Germinal center (tissue), 1 donor: ENCODE data around the gene SLC7A4.
"Not testable (repeated sequence)": the region's sequence is repeated elsewhere in the genome, so short reads cannot be mapped to it uniquely, and the experiment has no call there.

ENCODE experiments used
- DNase-seq: peaks from one replicate; pipeline ENCODE4 v3.0.0; 2012; ENCODE audit warnings: mixed read lengths, low spot score

SLC7A4 gene

GRCh38 chr22:21064917-21065864 is 32.8 kb upstream of the SLC7A4 start:
- DNase-seq = no peak

- DNase-seq = not testable (repeated sequence)
These were observed 32.1 kb upstream of the SLC7A4 start for GRCh38 chr22:21064425-21064824.

DNA sequence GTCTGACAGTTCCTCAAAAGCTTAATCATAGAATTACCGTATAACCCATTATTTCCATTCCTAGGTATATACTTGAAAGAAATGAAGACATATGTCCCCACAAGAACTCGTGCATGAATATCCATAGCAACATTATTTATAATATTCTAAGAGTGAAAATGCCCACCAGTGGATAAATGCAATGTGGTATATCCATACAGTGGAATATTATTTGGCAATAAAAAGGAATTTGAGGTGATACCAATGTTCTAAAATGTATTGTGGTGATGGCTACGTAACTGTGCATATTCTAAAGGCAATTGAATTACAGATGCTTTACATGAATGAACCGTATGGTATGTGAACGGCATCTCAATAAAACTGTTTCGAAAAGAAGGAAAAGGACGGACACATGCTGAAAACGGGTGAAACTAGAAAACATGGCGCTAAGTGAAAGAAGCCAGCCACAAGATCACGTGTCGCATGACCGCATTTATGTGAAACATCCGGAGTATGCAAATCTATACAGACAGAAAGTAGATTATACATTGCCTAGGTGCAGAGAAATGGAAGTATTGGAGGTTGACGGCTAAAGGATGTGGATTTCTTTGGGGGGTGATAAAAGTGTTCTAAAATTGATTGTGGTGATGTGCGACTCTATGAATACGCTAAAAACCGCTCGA is 29.4 kb upstream of the SLC7A4 start:
- not testable (repeated sequence) for DNase-seq

GRCh38 chr22:21060363-21060762 is 28.0 kb upstream of the SLC7A4 start:
- DNase-seq = not testable (repeated sequence)

GRCh38 chr22:21055880-21056319 is 23.5 kb upstream of the SLC7A4 start:
- no peak for DNase-seq

GRCh38 chr22:21055564-21055834 is 23.1 kb upstream of the SLC7A4 start:
- no peak for DNase-seq

DNA sequence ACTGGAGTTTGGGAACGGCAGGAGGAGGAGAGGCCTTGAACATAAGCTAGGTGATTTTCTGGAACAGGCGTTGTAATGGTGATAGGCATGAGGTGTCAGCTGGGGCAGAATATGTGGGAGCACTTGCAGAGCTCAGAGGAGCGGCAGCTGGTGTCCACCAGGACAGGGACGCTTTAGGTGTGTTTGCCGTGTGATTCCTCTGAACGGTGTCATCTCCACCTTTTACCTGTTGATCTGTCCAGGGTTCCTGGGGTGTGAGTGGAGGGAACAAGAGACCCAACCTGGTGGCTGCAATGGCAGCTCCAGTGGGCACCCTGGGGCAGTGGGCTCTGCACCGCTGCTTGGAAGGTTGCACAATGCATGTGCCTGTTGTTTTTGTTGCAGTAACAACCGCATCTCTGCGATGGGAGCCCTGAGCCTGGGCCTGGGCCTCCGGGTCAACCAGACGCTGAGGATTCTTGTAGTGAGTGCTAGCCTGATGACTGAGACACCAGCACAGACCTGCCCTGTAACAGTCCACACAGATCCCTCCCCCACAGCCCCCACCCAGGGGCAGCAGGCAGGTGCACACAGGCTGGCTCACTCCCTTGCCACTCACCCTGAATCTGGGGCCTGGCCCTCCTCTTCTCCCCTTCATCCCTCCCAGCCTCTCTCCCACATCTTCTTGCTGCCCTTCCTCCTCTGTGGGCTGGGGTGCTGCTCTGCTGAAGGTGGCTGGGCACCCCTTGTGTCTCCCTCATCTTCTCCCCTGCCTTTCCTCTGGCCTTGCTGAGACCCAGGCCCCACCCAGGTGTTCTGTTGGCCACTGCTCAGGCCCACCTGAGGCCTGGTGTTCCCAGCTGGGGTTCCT is 22.6 kb upstream of the SLC7A4 start:
- DNase-seq = no peak

DNA sequence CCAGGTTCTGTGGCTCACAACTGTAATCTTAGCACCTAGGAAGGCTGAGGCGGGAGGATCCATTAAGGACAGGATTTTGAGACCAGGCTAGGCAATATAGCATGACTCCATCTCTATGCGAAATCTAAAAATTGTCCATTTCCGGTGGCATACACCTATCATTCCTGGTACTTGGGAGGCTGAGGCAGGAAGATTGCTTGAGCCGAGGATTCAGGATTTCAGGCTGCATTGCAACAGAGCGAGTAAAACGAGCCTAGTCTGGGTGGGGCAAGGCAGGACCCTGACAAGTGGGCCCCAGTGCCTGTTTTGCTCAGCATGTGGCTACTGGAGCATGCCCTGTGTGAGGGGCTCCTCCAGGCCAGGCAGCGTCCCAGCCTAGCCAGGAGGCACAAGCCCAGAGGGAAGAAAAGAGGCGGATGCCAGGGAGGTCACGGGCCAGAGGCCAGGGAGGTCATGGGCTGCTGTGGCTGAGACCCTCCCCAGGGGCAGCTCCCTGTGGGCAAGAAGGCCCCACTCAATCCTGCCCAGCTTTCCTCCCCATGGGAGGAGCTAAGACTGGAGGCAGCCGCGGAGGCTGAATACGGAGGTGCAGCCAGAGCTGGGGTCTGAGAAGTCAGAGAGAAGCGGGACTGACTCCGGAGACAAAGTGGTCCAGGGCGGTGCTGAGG is 21.8 kb upstream of the SLC7A4 start:
- DNase-seq = no peak

- DNase-seq = no peak
These were observed 20.5 kb upstream of the SLC7A4 start for GRCh38 chr22:21052715-21053459.

- no peak for DNase-seq
These were observed 19.6 kb upstream of the SLC7A4 start for GRCh38 chr22:21051831-21052400.

- DNase-seq = no peak
These were observed 18.9 kb upstream of the SLC7A4 start for GRCh38 chr22:21051145-21051830.

- not testable (repeated sequence) for DNase-seq
These were observed 16.6 kb upstream of the SLC7A4 start for GRCh38 chr22:21048965-21049364.

- not testable (repeated sequence) for DNase-seq
These were observed 16.1 kb upstream of the SLC7A4 start for GRCh38 chr22:21048448-21048847.

DNA sequence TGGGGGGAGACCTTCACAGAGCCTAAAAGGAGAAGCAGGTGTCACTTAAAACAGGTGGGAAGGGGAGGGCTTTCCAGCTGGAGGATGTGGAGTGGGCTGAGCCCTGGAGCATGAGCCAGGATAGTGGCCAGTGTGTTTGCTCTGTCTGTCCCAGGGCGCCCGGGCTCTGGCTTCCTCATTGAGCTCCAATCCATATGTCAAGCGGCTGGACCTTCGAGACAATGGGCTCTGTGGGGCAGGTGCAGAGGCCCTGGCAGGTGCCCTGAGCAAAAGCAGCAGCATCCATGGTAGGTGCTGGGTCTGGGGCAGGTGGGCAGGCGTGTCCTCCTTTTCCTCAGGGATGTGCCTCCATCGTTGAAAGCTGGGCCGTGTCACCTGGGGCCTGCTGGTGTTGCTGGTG is 15.4 kb upstream of the SLC7A4 start:
- no peak for DNase-seq

DNA sequence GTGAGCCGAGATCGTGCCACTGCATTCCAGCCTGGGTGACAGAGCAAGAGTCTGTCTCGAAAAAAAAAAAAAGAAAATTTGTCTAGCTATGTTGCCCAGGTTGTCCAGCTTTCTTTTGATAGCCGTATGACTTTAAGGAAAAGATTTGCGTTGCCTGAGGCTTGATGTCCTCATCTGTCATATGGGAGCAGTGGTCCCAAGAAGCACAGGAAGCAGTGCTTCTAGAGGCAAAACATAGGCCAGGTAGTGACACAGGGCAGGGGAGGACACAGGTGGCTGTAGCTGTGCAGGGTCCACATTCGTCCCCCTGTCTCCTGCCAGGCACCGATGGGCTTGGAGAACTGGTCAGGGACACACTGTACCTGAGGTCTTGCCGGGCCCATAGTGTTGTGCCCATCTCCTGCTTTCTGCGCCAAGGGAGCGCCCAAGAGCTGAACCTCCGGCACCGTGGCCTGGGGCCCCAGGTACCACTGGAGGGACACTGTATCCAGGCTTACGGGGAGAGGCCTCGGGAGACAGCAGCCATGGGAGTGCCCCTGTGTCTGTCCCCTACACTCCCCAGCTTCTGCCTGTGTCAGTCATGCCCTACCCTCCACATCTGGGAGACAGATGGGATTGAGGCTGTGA is 14.8 kb upstream of the SLC7A4 start:
- no peak for DNase-seq

GRCh38 chr22:21045585-21046294 is 13.4 kb upstream of the SLC7A4 start, which contains the start of gene LRRC74B:
Gene LRRC74B, plus strand, starts transcription at chr22:21045946. Its CDS starts 41 bp downstream, at chr22:21045987.
- DNase-seq = peak; percentile 87

DNA sequence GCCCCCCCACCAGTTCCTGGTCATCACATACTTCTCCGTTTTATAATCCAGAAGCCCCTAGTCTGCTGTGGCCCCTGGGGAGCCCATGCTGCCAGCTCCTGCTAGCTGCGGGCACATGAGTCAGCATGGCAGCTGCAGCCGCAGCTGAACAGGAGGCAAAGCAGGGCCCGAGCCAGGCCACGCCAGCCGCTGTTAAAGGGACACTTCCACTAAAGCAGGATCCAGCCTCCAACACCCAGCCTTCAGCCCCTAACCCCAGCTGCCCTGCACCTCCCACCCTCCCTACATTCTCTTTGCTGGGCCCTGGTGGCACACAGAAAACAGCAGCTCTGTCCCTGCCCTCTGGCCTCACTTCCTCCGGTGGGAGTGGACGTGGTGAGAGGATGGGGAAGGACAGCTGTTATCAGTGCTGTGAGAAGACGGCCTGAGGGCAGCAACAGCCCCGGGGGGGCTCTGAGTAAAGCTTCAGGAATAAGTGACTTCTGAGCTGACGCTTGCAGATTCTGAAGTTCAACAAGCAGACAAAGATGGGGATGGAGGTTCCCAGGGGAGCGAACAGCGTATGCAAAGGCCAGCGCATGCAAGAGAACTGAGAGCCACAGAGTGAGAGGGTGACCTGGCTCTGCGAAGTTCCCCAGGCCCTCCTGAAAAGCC is 12.7 kb upstream of the SLC7A4 start:
- no peak for DNase-seq

GRCh38 chr22:21043860-21044535 is 11.6 kb upstream of the SLC7A4 start:
- DNase-seq = no peak
